AG09309 (cell line): ENCODE measurements around the gene RHNO1.
"Not testable (repeated sequence)": the region's sequence is repeated elsewhere in the genome, so short reads cannot be mapped to it uniquely, and the experiment has no call there.

Experiments
- DNase-seq: peaks from one replicate; pipeline ENCODE4 v3.0.0-alpha.2; 2010; ENCODE audit warnings: low read depth
- H3K4me3 ChIP-seq: 2 replicates; pipeline ENCODE4 v1.5.1; 2011; ENCODE audit warnings: mild to moderate bottlenecking, low read depth, low read length, moderate library complexity; ENCODE audit not compliant: control insufficient read depth
- CTCF ChIP-seq: IDR thresholded peaks from 2 replicates; pipeline ENCODE4 v1.5.1; 2011; ENCODE audit warnings: mild to moderate bottlenecking, low read depth, low read length, inconsistent platforms; ENCODE audit not compliant: insufficient read depth, control insufficient read depth; ENCODE audit errors: missing control alignments

Gene RHNO1

GRCh38 chr12:2857576-2857975 lies 19.4 kb upstream of the RHNO1 start:
- DNase-seq: no peak
- no peak overlapping the region for H3K4me3 ChIP-seq
- TF ChIP-seq CTCF: no peak

GRCh38 chr12:2858334-2858733 lies 18.7 kb upstream of the RHNO1 start:
- H3K4me3 ChIP-seq: no peak overlapping the region
- TF ChIP-seq CTCF: no peak
- DNase-seq: no peak

DNA sequence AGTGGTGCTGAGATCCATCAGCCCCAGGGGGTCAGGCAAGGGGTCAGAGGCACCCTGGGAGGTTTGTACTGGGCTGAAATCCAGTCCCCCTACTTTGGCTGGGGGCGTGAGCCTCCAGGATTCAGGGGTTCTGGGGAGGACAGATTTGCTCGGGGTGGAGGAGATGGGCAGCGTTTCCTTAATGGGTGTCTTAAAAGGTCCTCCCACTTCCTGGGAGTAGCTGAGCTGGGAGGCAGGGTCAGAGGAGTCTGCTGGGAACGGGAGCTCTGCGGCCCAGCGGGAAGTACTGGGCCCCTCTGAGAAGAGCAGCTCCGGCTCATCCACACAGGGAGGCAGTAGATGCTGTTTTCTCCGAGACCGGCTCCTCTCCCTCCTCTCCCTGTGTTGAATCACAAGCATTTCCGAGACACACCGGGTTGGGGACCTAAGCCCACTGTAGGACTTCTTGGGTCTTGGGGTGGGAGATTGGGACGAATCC lies 18.0 kb upstream of the RHNO1 start:
- DNase-seq: no peak
- TF ChIP-seq CTCF: no peak
- no peak overlapping the region for H3K4me3 ChIP-seq

- no peak for TF ChIP-seq CTCF
- DNase-seq: no peak
- H3K4me3 ChIP-seq: no peak overlapping the region
These were observed 16.9 kb upstream of the RHNO1 start for GRCh38 chr12:2860170-2860569.

DNA sequence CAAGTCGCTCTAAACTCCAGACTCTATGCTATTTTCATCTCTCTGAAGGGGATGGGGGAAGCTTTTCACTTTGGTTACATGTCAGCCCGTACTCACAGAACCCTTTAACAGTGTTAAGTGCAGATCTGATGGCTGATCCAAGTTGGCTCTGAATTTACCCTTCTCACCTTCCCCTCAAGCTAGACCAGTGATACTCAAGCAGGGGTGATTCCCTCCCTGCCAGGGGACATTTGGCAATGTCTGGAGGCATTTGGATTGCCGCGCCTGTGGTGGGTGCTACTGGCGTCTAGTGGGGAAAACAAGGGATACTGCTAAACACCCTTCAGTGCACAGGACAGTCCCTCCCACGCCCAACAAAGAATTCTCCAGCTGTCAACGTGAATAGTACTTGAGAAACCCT lies 14.1 kb upstream of the RHNO1 start:
- no peak overlapping the region for H3K4me3 ChIP-seq
- no peak for TF ChIP-seq CTCF
- DNase-seq: no peak

DNA sequence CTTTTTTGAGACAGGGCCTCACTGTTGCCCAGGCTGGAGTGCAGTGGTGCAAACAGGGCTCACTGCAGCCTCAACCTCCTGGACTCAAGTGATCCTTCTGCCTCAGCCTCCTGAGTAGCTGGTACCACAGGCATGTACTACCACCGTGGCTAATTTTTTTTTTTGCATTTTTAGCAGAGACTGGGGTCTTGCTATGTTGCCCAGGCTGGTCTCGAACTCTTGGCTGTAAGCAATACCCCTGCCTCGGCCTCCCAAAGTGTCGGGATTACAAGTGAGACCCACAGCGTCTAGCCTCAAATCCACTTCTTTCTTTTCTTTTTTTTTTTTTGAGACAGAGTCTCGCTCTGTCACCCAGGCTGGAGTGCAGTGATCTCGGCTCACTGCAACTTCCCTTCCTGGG lies 13.6 kb upstream of the RHNO1 start:
- not testable (repeated sequence) for H3K4me3 ChIP-seq, DNase-seq

DNA sequence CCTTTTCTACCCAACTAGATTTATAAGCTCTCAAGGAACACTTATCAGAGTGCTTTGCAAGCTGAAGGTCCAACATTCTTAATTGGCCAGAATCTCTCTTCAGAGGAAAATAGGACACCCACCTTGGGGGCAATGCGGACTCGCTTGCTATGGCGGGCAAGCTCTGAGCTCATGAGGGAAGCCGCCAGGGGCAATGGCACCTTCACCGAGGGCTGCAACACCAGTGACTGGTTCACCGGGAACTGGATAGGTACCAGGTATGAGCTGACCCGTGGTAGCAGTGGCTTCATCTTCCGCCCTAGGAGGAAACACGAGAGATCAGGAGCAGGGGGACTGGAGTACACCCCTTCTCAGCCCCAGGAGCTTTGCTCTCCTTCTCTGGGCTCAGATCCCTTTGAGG lies 12.8 kb upstream of the RHNO1 start:
- H3K4me3 ChIP-seq: no peak overlapping the region
- no peak for DNase-seq
- no peak for TF ChIP-seq CTCF

DNA sequence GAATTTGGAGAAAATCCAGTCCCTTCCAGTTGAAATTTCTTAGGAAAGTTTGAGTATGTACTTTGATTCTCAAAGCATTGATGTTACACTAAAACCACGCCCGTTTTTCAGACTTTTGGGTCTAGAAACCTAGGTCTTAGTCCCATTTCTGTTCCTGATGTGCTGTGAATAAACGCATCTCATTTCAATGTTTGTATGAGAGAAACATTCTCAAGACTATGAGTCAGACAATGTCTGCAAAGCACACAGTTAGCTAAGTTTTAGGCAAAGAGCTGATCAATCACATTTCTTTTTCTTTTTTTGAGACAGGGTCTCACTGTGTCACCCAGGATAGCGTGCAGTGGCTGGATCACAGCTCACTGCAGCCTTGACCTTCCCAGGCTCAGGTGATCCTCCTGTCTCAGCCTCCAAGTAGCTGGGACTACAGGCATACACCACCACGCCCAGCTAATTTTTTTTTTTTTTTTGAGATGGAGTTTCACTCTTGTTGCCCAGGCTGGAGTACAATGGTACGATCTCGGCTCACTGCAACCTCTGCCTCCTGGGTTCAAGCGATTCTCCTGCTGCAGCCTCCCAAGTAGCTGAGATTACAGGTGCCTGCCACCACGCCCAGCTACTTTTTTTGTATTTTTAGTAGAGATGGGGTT lies 7.9 kb upstream of the RHNO1 start:
- H3K4me3 ChIP-seq, DNase-seq: not testable (repeated sequence)
